NCI-H146 treated with DMSO at 0.1 percent for 48 hours (cell line): ENCODE measurements around the gene EIF3A.
"Not testable (repeated sequence)": the region's sequence is repeated elsewhere in the genome, so short reads cannot be mapped to it uniquely, and the experiment has no call there.

Source experiments
- DNase-seq: peaks from one replicate; lab custom pipeline; 2025; ENCODE audit not compliant: unreplicated experiment; lab: John Stamatoyannopoulos, UW

The EIF3A gene

GRCh38 chr10:119101366-119102098, 20.9 kb upstream of the EIF3A start:
- DNase-seq, result peak; percentile 52

GRCh38 chr10:119100434-119101238, 20.0 kb upstream of the EIF3A start:
- DNase-seq, result no peak

GRCh38 chr10:119098576-119098975, 18.0 kb upstream of the EIF3A start:
- no peak for DNase-seq

GRCh38 chr10:119096641-119097415, 16.2 kb upstream of the EIF3A start:
- DNase-seq, result not testable (repeated sequence)

GRCh38 chr10:119095640-119096039, 15.0 kb upstream of the EIF3A start:
- no peak for DNase-seq

- no peak for DNase-seq
Measured at GRCh38 chr10:119090968-119091367, 10.4 kb upstream of the EIF3A start.

GRCh38 chr10:119090026-119090795, 9.6 kb upstream of the EIF3A start:
- DNase-seq, result no peak

- DNase-seq, result no peak
Measured at GRCh38 chr10:119087271-119087882, 6.8 kb upstream of the EIF3A start.

- DNase-seq, result no peak
Measured at GRCh38 chr10:119084896-119085295, 4.3 kb upstream of the EIF3A start.

GRCh38 chr10:119079599-119080520, 757 bp downstream of the EIF3A start:
- no peak for DNase-seq

- no peak for DNase-seq
Measured at GRCh38 chr10:119078422-119079179, 2.0 kb downstream of the EIF3A start.

GRCh38 chr10:119073584-119073983, 7.0 kb downstream of the EIF3A start:
- DNase-seq, result no peak

- no peak for DNase-seq
Measured at GRCh38 chr10:119070395-119071165, 10.0 kb downstream of the EIF3A start.

GRCh38 chr10:119061926-119062325, 18.7 kb downstream of the EIF3A start:
- DNase-seq, result no peak

- no peak for DNase-seq
Measured at GRCh38 chr10:119061352-119061751, 19.3 kb downstream of the EIF3A start.

- no peak for DNase-seq
Measured at GRCh38 chr10:119060107-119060506, 20.5 kb downstream of the EIF3A start.

GRCh38 chr10:119059557-119059956, 21.1 kb downstream of the EIF3A start:
- no peak for DNase-seq

GRCh38 chr10:119058010-119058409, 22.6 kb downstream of the EIF3A start:
- no peak for DNase-seq
